Effector memory CD8-positive, alpha-beta T cell (primary cell): Measurements from ENCODE around the gene ATG7.
A peak's percentile ranks its signal among the peaks of the same experiment; 100 is the strongest.
"Not testable (repeated sequence)": the region's sequence is repeated elsewhere in the genome, so short reads cannot be mapped to it uniquely, and the experiment has no call there.

Source experiments
- ATAC-seq: fragments of 150-1000 bp; cut with Tn5 transposase; replicated peaks from 2 replicates; pipeline ENCODE4 v1.10.0; 2021; ENCODE audit warnings: mild to moderate bottlenecking, moderate library complexity
- DNase-seq, 3 experiments: peaks; one replicate each; pipeline ENCODE4 v3.0.0; 2021
- H3K27ac Mint-ChIP-seq, 2 donors: one replicate each; pipeline ENCODE4 v1.8.0; 2022; ENCODE audit warnings: mild to moderate bottlenecking in 2 of 2, mixed read lengths in 2 of 2, moderate library complexity in 2 of 2
- H3K27me3 Mint-ChIP-seq, 2 donors: one replicate each; pipeline ENCODE4 v1.8.0; 2022; ENCODE audit warnings: mixed read lengths in 2 of 2
- H3K36me3 Mint-ChIP-seq: one replicate; pipeline ENCODE4 v1.8.0; 2022; ENCODE audit warnings: mild to moderate bottlenecking, moderate library complexity, mixed read lengths; ENCODE audit not compliant: insufficient read depth
- H3K4me1 Mint-ChIP-seq, 2 donors: one replicate each; pipeline ENCODE4 v1.8.0; 2022; ENCODE audit warnings: low read depth in 2 of 2, mixed read lengths in 2 of 2
- H3K4me3 Mint-ChIP-seq, 2 donors: one replicate each; pipeline ENCODE4 v1.8.0; 2022; ENCODE audit warnings: mild to moderate bottlenecking in 2 of 2, mixed read lengths in 2 of 2, moderate library complexity in 2 of 2
- H3K9me3 Mint-ChIP-seq, 2 donors: one replicate each; pipeline ENCODE4 v1.8.0; 2022; ENCODE audit warnings: mixed read lengths in 2 of 2

Gene ATG7

DNA sequence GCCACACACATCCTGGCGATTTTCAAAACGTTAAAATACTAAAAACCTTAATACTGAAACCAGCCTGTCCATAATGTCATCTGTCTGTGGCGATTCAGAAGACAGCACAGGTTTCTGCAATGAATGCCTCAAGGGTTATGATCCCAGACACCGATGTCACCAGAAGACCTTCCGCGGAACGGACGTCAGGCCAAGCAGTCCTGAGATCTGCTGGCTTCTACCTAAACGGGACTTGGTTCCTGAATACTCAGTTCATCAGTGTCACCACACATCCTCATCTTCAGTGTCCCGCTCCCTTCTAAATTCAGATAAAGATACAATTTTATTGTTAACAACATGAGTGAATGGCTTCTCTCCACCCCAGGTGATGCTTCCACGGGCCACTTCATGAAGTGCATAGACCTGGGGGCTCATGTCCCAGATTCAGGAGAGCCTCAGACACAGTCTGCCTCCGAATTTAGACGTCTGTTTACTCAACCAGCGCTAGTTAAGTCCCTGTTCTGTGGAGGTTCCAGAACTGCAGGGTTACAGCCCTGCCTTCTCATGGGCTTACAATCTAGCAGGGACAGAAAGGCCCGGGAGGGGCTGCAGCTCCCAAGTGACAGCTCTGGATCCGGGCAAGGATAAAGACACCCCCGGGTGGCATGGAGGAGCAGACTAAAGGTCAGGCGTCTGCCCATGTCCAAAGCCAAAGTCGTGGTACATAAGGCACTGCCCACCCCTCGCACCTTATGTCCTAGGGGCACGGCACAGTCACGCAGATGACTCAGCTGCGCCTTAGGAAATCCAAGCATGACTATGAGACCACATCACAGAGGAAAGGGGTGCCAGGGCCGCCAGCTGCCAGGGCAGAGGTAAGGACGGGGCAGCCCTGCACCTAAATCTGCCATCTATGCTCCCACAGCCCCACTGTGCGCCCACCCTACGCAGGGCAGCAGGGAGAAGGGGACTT is 295.6 kb downstream of the ATG7 start:
- Mint-ChIP-seq H3K4me1 (peaks cover 18 to 24% of the 10 kb centered on the region in 2 donors), H3K9me3 (no peaks in the 10 kb centered on the region), H3K36me3 (peaks cover 18% of the 10 kb centered on the region), H3K4me3 (no peak overlapping the region), H3K27ac (peak overlapping the region in 1 of 2 donors; percentile 68), H3K27me3 (no peaks in the 10 kb centered on the region)
- DNase-seq (no peak), ATAC-seq (no peak)

DNA sequence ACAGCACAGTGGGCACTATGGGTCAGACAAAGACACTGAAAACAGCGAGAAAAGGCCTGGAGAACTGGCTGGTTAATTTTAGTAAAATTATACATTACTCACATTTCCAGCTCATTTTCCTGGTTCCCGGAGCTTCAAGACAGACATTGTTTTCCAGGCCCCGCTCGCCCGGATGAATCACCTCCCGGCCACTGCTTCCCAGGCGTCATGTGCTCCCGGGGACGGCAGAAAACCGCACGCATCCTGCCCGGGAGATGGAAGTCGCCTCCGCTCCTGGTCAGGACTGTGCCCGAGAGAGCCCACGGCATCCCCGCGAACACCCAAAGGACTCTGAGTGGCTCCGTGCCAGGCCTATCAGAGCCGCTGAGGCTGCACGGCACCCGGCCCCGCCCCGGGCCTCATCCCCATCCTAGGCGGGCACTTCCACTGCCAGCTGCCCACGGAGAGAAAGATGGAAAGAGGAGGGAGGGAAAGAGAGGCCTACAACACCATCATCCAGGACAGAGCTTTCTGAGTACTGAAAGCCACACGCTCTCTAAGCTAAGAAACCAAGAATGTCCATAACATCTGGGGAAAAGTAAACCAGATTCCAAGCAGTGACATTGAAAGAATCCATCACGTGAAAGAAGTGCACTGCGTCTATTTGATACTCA is 296.4 kb downstream of the ATG7 start:
- H3K36me3 Mint-ChIP-seq: peaks cover 16% of the 10 kb centered on the region
- no peaks in the 10 kb centered on the region for H3K9me3 Mint-ChIP-seq
- peak overlapping the region; percentile 68 to 83 for H3K27ac Mint-ChIP-seq
- DNase-seq (no peak), ATAC-seq (no peak)
- H3K4me3 Mint-ChIP-seq: no peak overlapping the region
- H3K27me3 Mint-ChIP-seq: no peaks in the 10 kb centered on the region
- peaks cover 16 to 23% of the 10 kb centered on the region in 2 donors for H3K4me1 Mint-ChIP-seq

DNA sequence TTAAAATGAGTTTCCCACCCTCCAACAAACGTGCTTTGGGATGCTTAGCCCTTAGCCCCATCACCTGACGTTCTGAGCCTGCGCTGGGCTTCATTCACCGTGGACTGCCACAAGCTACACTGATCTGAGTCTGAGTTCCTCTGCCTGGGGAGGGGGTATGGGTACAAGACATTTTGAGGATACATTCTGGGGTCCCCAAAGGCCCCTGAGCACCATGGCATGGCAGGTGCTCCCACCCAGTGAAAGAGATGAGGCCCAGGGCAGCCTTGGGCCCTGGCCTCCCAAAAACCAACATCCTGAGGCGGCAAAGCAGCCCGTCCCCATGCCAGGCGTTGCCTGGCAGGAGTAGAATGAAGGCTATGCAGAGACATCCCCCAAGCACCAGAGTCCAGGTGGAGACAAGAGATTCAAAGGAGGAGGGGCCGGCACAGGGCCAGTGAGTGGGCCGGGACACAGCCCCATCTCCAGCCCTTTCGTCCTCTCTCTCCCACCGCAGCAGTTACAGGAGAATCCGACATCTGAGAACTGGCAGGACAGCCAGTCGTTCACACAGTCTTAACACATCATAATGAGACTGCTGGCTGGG is 297.1 kb downstream of the ATG7 start:
- H3K27me3 Mint-ChIP-seq: no peaks in the 10 kb centered on the region
- DNase-seq (no peak), ATAC-seq (no peak)
- no peaks in the 10 kb centered on the region for H3K9me3 Mint-ChIP-seq
- peaks cover 15 to 24% of the 10 kb centered on the region in 2 donors for H3K4me1 Mint-ChIP-seq
- peak overlapping the region; percentile 68 to 83 for H3K27ac Mint-ChIP-seq
- H3K4me3 Mint-ChIP-seq: no peak overlapping the region
- H3K36me3 Mint-ChIP-seq: peaks cover 11% of the 10 kb centered on the region

DNA sequence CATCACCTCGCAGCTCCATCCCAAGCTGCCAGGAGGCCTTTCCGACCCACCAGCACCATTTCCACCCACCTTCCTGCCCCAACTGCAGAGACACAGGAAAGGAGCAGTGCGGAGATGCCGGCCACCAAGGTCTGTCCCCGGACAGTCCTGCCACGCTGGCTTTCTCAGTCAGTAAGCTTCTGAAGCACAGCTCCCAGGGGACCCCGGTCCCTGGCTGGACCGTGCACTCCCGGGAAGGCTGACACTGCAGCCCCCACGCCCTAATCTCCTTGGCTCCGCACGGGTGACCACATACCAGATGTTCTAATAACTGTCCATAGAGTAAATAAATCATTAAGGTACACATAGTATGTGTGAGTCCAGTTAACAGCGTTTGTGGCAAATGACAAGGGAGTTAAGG is 298.1 kb downstream of the ATG7 start:
- peak overlapping the region; percentile 68 to 73 for H3K27ac Mint-ChIP-seq
- peaks cover 11% of the 10 kb centered on the region for H3K36me3 Mint-ChIP-seq
- H3K27me3 Mint-ChIP-seq: no peaks in the 10 kb centered on the region
- peaks cover 19 to 24% of the 10 kb centered on the region in 2 donors for H3K4me1 Mint-ChIP-seq
- DNase-seq: no peak
- no peaks in the 10 kb centered on the region for H3K9me3 Mint-ChIP-seq
- ATAC-seq: no peak
- no peak overlapping the region for H3K4me3 Mint-ChIP-seq

DNA sequence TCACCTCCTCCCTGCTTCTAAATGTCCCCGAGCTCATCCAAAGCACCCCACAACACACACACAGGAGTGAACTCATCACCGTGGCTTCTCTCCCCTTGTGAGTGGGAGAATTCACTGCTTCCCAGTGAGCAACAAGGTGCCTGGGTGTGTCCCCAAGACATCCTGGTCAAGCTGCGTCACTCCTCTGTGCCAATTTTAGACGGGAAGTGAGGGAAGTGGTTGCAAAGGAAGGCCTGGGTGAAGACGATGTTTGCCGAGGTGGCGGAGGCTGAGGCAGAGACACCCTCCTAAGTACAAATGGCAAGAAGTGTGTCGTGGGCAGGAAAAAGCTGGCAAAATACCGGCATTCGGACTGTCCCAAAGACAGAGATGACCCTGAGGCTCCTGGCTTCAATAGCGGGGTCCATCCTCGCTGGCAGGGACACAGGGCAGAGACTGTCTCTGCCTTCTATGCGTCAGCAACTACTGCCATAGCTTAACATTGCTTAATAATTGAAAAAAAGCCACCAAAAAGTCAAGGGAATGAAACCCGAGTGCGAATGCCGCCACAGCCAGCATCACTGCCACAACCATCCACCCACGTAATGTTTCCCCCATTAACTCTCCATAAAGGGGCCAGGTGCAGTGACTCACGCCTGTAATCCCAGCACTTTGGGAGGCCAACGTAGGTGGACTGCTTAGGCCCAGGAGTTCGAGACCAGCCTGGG is 298.7 kb downstream of the ATG7 start:
- H3K27ac Mint-ChIP-seq: peak overlapping the region; percentile 68 to 73
- H3K4me1 Mint-ChIP-seq: peaks cover 19 to 24% of the 10 kb centered on the region in 2 donors
- H3K36me3 Mint-ChIP-seq: peaks cover 11% of the 10 kb centered on the region
- H3K4me3 Mint-ChIP-seq: no peak overlapping the region
- no peak for ATAC-seq
- H3K27me3 Mint-ChIP-seq: no peaks in the 10 kb centered on the region
- H3K9me3 Mint-ChIP-seq: no peaks in the 10 kb centered on the region
- DNase-seq: no peak

DNA sequence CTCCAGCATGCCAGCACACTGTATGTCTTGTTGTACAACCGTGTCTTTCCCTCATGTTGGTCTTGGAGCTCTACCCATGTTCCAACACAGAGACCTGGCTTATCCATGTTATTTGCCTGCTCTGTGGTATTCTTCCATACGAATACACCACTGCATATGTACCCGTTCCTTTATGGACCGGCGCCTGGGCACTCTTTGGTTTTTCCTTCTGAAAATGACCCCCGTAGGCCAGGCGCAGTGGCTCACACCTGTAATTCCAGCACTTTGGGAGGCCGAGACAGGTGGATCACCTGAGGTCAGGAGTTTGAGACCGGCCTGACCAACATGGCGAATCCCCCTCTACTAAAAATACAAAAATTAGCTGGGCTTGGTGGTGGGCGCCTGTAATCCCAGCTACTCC is 300.5 kb downstream of the ATG7 start:
- ATAC-seq, H3K9me3 Mint-ChIP-seq, H3K4me3 Mint-ChIP-seq, DNase-seq, H3K27me3 Mint-ChIP-seq: not testable (repeated sequence)
- Mint-ChIP-seq H3K4me1 (peaks cover 12 to 32% of the 10 kb centered on the region in 2 donors), H3K27ac (peak overlapping the region in 1 of 2 donors; percentile 83), H3K36me3 (peaks cover 10% of the 10 kb centered on the region)

DNA sequence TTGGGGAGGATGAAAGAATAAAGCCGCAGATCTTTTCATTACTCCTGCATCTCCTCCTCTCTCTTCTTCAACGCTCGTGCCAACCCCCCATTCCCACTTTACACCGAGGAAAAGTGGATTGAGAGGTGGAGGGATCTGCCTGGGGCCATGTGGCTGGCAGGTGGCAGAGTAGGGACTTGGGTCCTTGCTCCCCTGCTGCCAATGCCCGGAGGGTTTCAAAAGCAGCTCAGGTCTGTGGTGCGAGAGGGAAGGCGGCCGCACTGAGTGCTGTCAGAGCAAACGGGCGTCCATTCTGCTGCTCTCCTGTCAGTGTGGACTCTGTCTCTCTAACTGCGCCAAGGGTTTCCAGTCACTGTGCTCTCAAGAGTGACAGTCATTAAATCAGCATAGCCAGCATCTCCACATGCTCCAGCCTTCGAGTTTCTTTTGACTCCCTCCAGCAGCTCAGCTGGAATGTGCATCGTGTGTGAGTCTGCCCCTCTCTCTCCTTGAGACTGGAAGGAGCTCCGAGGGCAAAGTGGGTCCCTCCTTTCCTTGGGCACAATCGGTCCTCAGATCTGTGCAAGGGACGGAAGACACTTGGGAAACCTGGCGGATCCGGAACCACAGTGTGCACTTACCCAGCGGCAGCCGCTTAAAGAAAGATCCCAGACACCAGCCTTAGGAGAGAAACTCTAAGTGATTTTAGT is 302.9 kb downstream of the ATG7 start:
- no peaks in the 10 kb centered on the region for H3K27me3 Mint-ChIP-seq
- ATAC-seq (no peak), DNase-seq (no peak)
- no peak overlapping the region for H3K4me3 Mint-ChIP-seq
- H3K9me3 Mint-ChIP-seq: no peaks in the 10 kb centered on the region
- peak overlapping the region in 1 of 2 donors; percentile 31 for H3K27ac Mint-ChIP-seq
- peaks cover 15 to 37% of the 10 kb centered on the region in 2 donors for H3K4me1 Mint-ChIP-seq
- H3K36me3 Mint-ChIP-seq: peaks cover 4% of the 10 kb centered on the region

DNA sequence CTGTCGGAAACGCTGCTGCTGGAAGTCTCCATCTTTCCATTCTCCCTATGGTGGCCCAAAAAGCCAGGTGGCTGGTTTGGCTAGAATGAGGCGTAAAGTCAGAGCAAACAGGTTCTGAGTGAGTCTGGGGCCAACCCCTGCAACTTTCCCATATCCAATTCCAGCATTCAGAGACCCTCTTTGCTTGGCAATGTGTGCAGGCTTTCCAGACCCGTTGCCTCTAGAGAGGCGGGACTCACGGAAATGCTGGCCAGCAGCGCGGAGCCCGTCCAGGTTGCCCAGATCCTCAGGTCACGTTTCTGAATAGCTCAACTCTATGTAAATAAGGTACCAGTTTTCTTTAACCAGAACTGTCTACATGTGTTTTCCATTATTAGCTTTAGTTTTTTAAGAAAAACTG is 303.5 kb downstream of the ATG7 start:
- ATAC-seq (no peak), DNase-seq (no peak)
- H3K4me1 Mint-ChIP-seq: peaks cover 17 to 36% of the 10 kb centered on the region in 2 donors
- H3K27ac Mint-ChIP-seq: peak overlapping the region; percentile 23 to 31
- peaks cover 4% of the 10 kb centered on the region for H3K36me3 Mint-ChIP-seq
- no peaks in the 10 kb centered on the region for H3K9me3 Mint-ChIP-seq
- no peaks in the 10 kb centered on the region for H3K27me3 Mint-ChIP-seq
- H3K4me3 Mint-ChIP-seq: no peak overlapping the region

DNA sequence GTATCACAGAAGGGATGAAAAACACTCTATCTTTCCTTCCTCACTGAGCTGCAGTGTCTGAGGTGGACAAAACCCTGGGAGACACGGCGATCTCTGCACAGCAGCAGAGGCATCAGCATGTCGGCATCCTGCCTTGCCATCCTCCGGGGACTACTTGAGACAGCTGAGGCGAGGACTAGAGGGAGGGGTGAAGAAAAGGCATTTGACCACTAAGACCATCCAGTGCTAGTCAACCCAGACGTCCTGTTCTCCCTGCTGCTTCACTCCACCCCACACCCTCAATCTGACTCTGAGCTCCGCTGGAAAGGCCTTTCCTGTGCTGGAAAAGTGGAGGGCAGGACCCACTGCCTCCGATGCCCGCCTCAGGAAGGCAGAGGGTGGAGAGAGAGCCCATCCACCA is 304.3 kb downstream of the ATG7 start:
- peak overlapping the region; percentile 14 to 83 for H3K27ac Mint-ChIP-seq
- DNase-seq (no peak), ATAC-seq (no peak)
- peaks cover 19 to 37% of the 10 kb centered on the region in 2 donors for H3K4me1 Mint-ChIP-seq
- H3K36me3 Mint-ChIP-seq: peaks cover 4% of the 10 kb centered on the region
- H3K27me3 Mint-ChIP-seq: no peaks in the 10 kb centered on the region
- no peak overlapping the region for H3K4me3 Mint-ChIP-seq
- H3K9me3 Mint-ChIP-seq: no peaks in the 10 kb centered on the region

DNA sequence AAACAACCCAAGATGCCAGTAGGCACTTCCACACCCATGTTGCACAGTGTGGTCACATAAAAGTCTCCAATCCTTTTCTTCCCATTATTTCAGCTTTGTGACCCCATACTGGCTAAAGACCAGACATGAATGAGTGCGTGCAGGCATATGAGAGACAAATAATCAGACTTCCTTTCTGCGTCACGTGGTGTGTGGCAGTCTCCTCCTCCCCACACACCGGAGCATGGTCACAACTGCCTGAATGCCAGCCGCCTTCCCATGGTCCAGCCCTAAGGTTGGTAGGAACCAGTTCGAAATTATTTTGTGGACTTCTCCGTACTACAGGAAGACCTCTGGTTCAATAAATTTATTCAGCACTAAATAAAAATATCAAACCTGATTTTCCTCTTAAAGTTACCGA is 306.0 kb downstream of the ATG7 start:
- Mint-ChIP-seq H3K9me3 (no peaks in the 10 kb centered on the region), H3K4me1 (peaks cover 22 to 44% of the 10 kb centered on the region in 2 donors), H3K4me3 (no peak overlapping the region), H3K36me3 (peaks cover 4% of the 10 kb centered on the region), H3K27ac (peak overlapping the region in 1 of 2 donors; percentile 14), H3K27me3 (no peaks in the 10 kb centered on the region)
- ATAC-seq (no peak), DNase-seq (no peak)

DNA sequence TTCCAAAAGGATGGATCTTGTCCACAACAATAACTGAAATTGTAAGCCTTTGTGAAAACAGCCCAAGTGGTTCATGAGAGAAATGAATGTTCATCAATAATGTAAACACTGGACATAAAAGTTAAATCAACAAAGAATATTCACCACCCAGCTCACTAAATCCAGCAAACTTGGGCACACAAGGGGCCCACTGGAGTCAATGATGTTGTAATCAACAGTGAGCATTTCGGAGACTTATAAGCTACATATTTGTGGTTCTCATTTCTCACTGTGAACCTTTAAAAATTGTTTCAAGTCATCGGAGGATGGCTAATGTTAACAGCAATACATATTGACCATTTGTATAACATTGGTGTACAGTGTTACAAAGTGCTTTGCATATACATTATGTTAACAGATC is 308.4 kb downstream of the ATG7 start:
- DNase-seq: no peak
- Mint-ChIP-seq H3K27ac (no peak overlapping the region), H3K9me3 (no peaks in the 10 kb centered on the region), H3K36me3 (peaks cover 4% of the 10 kb centered on the region), H3K4me3 (no peak overlapping the region), H3K4me1 (peaks cover 27 to 64% of the 10 kb centered on the region in 2 donors), H3K27me3 (no peaks in the 10 kb centered on the region)
- ATAC-seq: no peak

DNA sequence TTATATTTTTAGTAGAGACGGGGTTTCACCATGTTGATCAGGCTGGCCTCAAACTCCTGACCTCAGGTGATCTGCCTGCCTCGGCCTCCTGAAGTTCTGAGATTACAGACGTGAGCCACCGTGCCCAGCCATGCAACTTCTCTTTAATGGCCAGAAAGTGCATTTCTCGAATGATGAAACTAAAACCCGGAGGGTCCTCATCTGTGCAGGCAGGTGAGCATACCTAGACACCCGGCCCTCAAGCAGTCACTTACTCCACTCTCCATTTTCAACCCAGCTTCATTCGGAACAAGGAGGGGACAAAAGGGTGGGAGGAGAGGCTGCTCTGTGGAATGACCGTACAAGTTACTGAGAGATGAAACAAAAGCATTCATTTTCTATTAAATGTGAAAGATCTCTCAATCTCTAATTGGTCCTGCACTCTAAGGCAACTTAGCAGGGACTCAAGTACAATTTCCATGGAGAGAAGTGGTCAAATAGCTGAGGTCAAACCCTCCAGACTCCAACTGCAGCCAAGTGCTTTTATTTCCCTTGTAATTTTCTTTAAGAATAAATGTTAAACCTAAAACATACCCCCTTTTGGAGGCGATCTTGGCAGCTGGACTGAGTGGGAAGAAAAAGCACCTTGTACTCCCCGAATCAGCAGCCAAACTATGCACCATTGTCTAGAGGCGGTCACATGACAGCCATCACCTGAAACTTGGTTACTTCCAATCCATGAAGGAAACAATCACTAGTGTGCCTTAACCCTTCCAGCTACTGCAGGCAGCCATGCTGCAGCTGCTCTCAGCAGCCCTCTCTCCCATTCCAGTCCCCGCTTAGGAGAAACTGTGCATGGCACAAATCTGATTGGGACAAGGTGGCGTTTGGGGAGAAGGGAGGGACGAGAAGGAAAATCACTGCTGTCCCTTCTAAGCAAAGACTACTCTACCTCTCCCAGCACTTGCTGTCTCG is 309.3 kb downstream of the ATG7 start:
- Mint-ChIP-seq H3K36me3 (peaks cover 7% of the 10 kb centered on the region), H3K27ac (no peak overlapping the region), H3K9me3 (no peaks in the 10 kb centered on the region), H3K4me3 (no peak overlapping the region), H3K27me3 (no peaks in the 10 kb centered on the region), H3K4me1 (peaks cover 30 to 71% of the 10 kb centered on the region in 2 donors)
- ATAC-seq (no peak), DNase-seq (no peak)
